CD14-positive monocyte (primary cell): Measurements from ENCODE around the gene NTNG1. TPM values are rescaled to one million over a fixed set of nuclear protein-coding genes. Genes with fewer than 3 reads are reported as not detected.

ENCODE experiments used
- DNase-seq, 3 donors: peaks; one replicate each; pipeline ENCODE4 v3.0.0-alpha.2; 2011 to 2022
- H2AFZ ChIP-seq: 2 replicates; pipeline ENCODE4 v1.6.0; 2012; ENCODE audit warnings: mild to moderate bottlenecking, low read depth, low read length, inconsistent platforms; ENCODE audit not compliant: insufficient read depth, poor library complexity, severe bottlenecking
- H3K27ac ChIP-seq, 2 donors: 1 replicate in 1 of 2; 2 replicates in 1 of 2; pipeline ENCODE4 v1.5.1; 2012 to 2013; ENCODE audit warnings: low read length in 2 of 2, control low read depth in 1 of 2, inconsistent platforms in 1 of 2, low read depth in 1 of 2, mild to moderate bottlenecking in 1 of 2
- H3K27me3 ChIP-seq, 2 donors: one replicate each; pipeline versions ENCODE4 v1.6.0 to v1.6.1; 2011 to 2013; ENCODE audit warnings: low read length in 2 of 2; ENCODE audit not compliant: control insufficient read depth in 2 of 2, insufficient read depth in 2 of 2
- H3K36me3 ChIP-seq, 2 donors: replicated peaks in 1 of 2; 1 replicate in 1 of 2; 2 replicates in 1 of 2; pipeline versions ENCODE4 v1.5.1 to v1.6.1; 2012 to 2013; ENCODE audit warnings: low read length in 2 of 2, control low read depth in 1 of 2, inconsistent platforms in 1 of 2, mild to moderate bottlenecking in 1 of 2; ENCODE audit not compliant: insufficient read depth in 2 of 2, control insufficient read depth in 1 of 2
- H3K4me1 ChIP-seq, 2 donors: 1 replicate in 1 of 2; 2 replicates in 1 of 2; pipeline versions ENCODE4 v1.5.1 to v1.6.1; 2012 to 2013; ENCODE audit warnings: low read length in 2 of 2, control low read depth in 1 of 2, inconsistent platforms in 1 of 2, mild to moderate bottlenecking in 1 of 2, moderate library complexity in 1 of 2; ENCODE audit not compliant: insufficient read depth in 2 of 2, control insufficient read depth in 1 of 2
- H3K4me2 ChIP-seq: replicated peaks from 2 replicates; pipeline ENCODE3; 2012; ENCODE audit warnings: low read length, moderate library complexity, mild to moderate bottlenecking; ENCODE audit not compliant: poor library complexity, severe bottlenecking; ENCODE audit errors: extremely low read depth
- H3K4me3 ChIP-seq, 3 experiments: fragments of 200-600 bp in 1 of 3; sonication (generic) in 1 of 3; replicated peaks in 1 of 3; 1 replicate in 2 of 3; 2 replicates in 1 of 3; pipeline ENCODE4 v1.5.1; 2011 to 2013; ENCODE audit warnings: low read length in 3 of 3, mild to moderate bottlenecking in 3 of 3, control low read depth in 2 of 3, low read depth in 2 of 3, inconsistent platforms in 1 of 3, moderate library complexity in 1 of 3
- H3K79me2 ChIP-seq: 2 replicates; pipeline ENCODE4 v1.6.0; 2012; ENCODE audit warnings: mild to moderate bottlenecking, control low read depth, inconsistent platforms, low read length, moderate library complexity; ENCODE audit not compliant: insufficient read depth
- H3K9ac ChIP-seq: 2 replicates; pipeline ENCODE4 v1.6.0; 2017; ENCODE audit warnings: low read length, mild to moderate bottlenecking; ENCODE audit not compliant: insufficient read depth, poor library complexity, severe bottlenecking
- H3K9me3 ChIP-seq, 2 donors: replicated peaks in 1 of 2; 1 replicate in 1 of 2; 2 replicates in 1 of 2; pipeline versions ENCODE4 v1.5.1 to v1.6.1; 2012 to 2013; ENCODE audit warnings: low read length in 2 of 2, control low read depth in 1 of 2; ENCODE audit not compliant: control insufficient read depth in 1 of 2, insufficient read depth in 1 of 2
- H4K20me1 ChIP-seq: 2 replicates; pipeline ENCODE4 v1.6.0; 2012; ENCODE audit warnings: mild to moderate bottlenecking, low read length, control low read depth, moderate library complexity; ENCODE audit not compliant: insufficient read depth
- H3K27ac Mint-ChIP-seq, 7 donors: one replicate each; pipeline ENCODE4 v1.8.0; 2020; ENCODE audit warnings: mild to moderate bottlenecking in 7 of 7, mixed read lengths in 7 of 7, moderate library complexity in 6 of 7, inconsistent platforms in 2 of 7
- H3K27me3 Mint-ChIP-seq, 3 donors: one replicate each; pipeline ENCODE4 v1.8.0; 2021 to 2022; ENCODE audit warnings: low read depth in 3 of 3, mild to moderate bottlenecking in 3 of 3, mixed read lengths in 3 of 3, moderate library complexity in 3 of 3, inconsistent platforms in 1 of 3
- H3K36me3 Mint-ChIP-seq, 2 donors: one replicate each; pipeline ENCODE4 v1.8.0; 2020; ENCODE audit warnings: mixed read lengths in 2 of 2, inconsistent platforms in 1 of 2, mild to moderate bottlenecking in 1 of 2
- H3K4me1 Mint-ChIP-seq: one replicate; pipeline ENCODE4 v1.8.0; 2020; ENCODE audit warnings: mild to moderate bottlenecking, mixed read lengths
- H3K4me3 Mint-ChIP-seq, 2 donors: one replicate each; pipeline ENCODE4 v1.8.0; 2020; ENCODE audit warnings: mild to moderate bottlenecking in 2 of 2, mixed read lengths in 2 of 2, moderate library complexity in 1 of 2
- H3K9me3 Mint-ChIP-seq, 7 donors: one replicate each; pipeline ENCODE4 v1.8.0; 2020 to 2022; ENCODE audit warnings: mixed read lengths in 7 of 7, mild to moderate bottlenecking in 6 of 7, moderate library complexity in 6 of 7, inconsistent platforms in 2 of 7
- WGBS: methylation state at CpG from one replicate; pipeline ENCODE4 v1.1.5; 2013; ENCODE audit warnings: missing lambda C conversion rate; ENCODE audit not compliant: insufficient coverage; 5-methylcytosine and 5-hydroxymethylcytosine counted together
- intact Hi-C, 2 donors: fragments of 100-400 bp; cut with micrococcal nuclease; formaldehyde crosslinking; loops; one replicate each; pipeline versions ENCODE4 v1.15.0 to v1.15.1; 2023
- polyA plus RNA-seq, 3 donors: library from polyadenylated mRNA; depleted of rRNA in 1 of 3; unstranded in 2 of 3; stranded (reverse) in 1 of 3; fragments of 300-500 nt in 2 of 3; fragments of >200 nt in 1 of 3; fragmentation: Illumina TruSeq in 2 of 3; gene quantifications; 1 replicate in 2 of 3; 2 replicates in 1 of 3; pipeline ENCODE4 v1.2.3, GENCODE V29; 2012 to 2021
- TF ChIP-seq, protein P1 (sequence below): fragments of 200-600 bp; IDR thresholded peaks from one replicate; pipeline ENCODE4 v1.8.0; 2022; ENCODE audit warnings: antibody characterized with exemption, mild to moderate bottlenecking

Gene NTNG1
- polyA plus RNA-seq, 3 donors = not detected

DNA sequence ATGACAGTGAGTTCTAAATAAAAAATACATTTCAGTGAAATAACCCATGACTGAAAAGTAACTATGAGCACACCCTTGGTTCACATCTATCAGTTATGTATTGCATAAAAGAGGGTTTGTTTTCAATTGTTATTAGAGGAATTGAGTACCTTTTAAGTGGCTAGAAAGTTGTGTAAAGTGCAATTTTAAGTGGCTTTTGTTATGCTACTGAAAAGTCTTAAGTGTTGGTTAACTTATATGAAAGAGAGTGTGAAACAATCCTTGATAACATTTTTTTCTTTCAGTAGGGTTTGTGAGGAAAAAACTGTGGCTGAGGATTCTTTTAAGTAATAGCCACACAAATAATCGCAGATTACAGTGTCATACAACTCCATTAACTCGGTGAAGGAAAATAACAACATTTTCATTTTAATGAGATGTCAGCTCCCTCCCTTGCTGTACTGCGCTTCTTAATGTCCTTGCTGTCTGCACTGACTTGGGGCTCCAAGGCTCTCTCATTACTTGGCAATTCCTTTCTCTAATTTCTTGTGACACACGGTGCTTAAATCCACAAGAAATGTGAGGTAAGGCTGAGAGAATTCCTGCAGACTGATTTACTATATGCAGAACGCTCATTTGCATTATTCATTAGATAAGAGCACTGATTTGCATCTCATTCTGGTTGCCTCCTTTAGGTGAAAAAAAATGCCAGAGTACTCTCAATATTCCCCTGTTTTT is 40.6 kb downstream of the NTNG1 start:
- peaks cover 0 to 1% (median 0%) of the 10 kb centered on the region in 7 donors for H3K9me3 Mint-ChIP-seq
- H3K27me3 ChIP-seq = no peaks in the 10 kb centered on the region
- intact Hi-C loops = no loop called here
- H3K27ac ChIP-seq = no peak overlapping the region
- no peaks in the 10 kb centered on the region for H4K20me1 ChIP-seq
- no peaks in the 10 kb centered on the region for H3K36me3 Mint-ChIP-seq
- no peaks in the 10 kb centered on the region for H3K79me2 ChIP-seq
- H2AFZ ChIP-seq = no peak overlapping the region
- H3K4me3 Mint-ChIP-seq = no peak overlapping the region
- H3K27me3 Mint-ChIP-seq = no peaks in the 10 kb centered on the region
- H3K9me3 ChIP-seq = no peaks in the 10 kb centered on the region
- H3K4me1 ChIP-seq = no peaks in the 10 kb centered on the region
- no peak overlapping the region for H3K27ac Mint-ChIP-seq
- H3K36me3 ChIP-seq = no peaks in the 10 kb centered on the region
- no peaks in the 10 kb centered on the region for H3K4me1 Mint-ChIP-seq
- no peak overlapping the region for H3K9ac ChIP-seq
- TF ChIP-seq, protein P1, sequence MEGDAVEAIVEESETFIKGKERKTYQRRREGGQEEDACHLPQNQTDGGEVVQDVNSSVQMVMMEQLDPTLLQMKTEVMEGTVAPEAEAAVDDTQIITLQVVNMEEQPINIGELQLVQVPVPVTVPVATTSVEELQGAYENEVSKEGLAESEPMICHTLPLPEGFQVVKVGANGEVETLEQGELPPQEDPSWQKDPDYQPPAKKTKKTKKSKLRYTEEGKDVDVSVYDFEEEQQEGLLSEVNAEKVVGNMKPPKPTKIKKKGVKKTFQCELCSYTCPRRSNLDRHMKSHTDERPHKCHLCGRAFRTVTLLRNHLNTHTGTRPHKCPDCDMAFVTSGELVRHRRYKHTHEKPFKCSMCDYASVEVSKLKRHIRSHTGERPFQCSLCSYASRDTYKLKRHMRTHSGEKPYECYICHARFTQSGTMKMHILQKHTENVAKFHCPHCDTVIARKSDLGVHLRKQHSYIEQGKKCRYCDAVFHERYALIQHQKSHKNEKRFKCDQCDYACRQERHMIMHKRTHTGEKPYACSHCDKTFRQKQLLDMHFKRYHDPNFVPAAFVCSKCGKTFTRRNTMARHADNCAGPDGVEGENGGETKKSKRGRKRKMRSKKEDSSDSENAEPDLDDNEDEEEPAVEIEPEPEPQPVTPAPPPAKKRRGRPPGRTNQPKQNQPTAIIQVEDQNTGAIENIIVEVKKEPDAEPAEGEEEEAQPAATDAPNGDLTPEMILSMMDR = no peak
- no peak overlapping the region for H3K4me2 ChIP-seq
- WGBS = no CpG with 5 or more reads among the region's 5 CpGs
- H3K4me3 ChIP-seq = no peak overlapping the region
- no peak for DNase-seq

DNA sequence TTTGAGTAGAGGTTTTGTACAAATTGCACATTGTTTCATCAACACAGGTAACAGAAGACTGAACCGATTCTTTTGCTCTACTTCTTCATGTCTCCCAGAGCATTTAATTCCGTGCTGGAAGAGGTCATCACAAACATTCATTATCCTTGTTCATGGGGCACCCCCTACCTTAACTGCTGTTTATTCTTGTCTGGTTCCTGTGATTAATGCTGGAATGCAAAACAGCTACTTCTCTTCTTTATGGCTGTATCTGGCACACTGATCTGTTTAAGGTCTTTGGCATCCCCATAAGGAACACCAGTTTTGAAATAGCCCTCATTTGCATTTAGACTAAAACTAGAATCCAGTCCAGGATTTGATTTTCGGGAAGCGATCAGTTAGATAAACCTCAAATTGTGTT is 42.2 kb downstream of the NTNG1 start:
- H3K36me3 ChIP-seq = no peaks in the 10 kb centered on the region
- WGBS = no CpG with 5 or more reads among the region's 4 CpGs
- no peak for DNase-seq
- no peaks in the 10 kb centered on the region for H3K4me1 ChIP-seq
- no peaks in the 10 kb centered on the region for H4K20me1 ChIP-seq
- H3K27me3 Mint-ChIP-seq = no peaks in the 10 kb centered on the region
- no peak overlapping the region for H3K27ac ChIP-seq
- no peak overlapping the region for H3K4me3 Mint-ChIP-seq
- no peak overlapping the region for H3K27ac Mint-ChIP-seq
- H3K36me3 Mint-ChIP-seq = no peaks in the 10 kb centered on the region
- H3K9me3 ChIP-seq = no peaks in the 10 kb centered on the region
- intact Hi-C loops = no loop called here
- H3K9ac ChIP-seq = no peak overlapping the region
- H3K4me3 ChIP-seq = no peak overlapping the region
- TF ChIP-seq, protein P1 = no peak
- H3K4me2 ChIP-seq = no peak overlapping the region
- no peaks in the 10 kb centered on the region for H3K27me3 ChIP-seq
- H2AFZ ChIP-seq = no peak overlapping the region
- no peaks in the 10 kb centered on the region for H3K79me2 ChIP-seq
- peaks cover 0 to 1% (median 0%) of the 10 kb centered on the region in 7 donors for H3K9me3 Mint-ChIP-seq
- H3K4me1 Mint-ChIP-seq = no peaks in the 10 kb centered on the region
